HepG2 (cell line): ENCODE data around the gene CCDC57. TPM values are rescaled to one million over a fixed set of nuclear protein-coding genes. Genes with fewer than 3 reads are reported as not detected.

ENCODE experiments used
- CCDC6 ChIP-seq: sonication (generic); formaldehyde crosslinking; IDR thresholded peaks from 2 replicates; pipeline ENCODE4 v1.8.1; 2022; ENCODE audit warnings: mild to moderate bottlenecking, missing genetic modification reagents, moderate library complexity
- CSRNP1 ChIP-seq: sonication (generic); formaldehyde crosslinking; IDR thresholded peaks from 2 replicates; pipeline ENCODE4 v1.8.1; 2023; ENCODE audit warnings: mild to moderate bottlenecking, missing genetic modification reagents
- THAP9 ChIP-seq: sonication (generic); formaldehyde crosslinking; IDR thresholded peaks from 2 replicates; pipeline ENCODE4; 2020; ENCODE audit warnings: missing genetic modification reagents, mild to moderate bottlenecking, borderline replicate concordance
- ZNF142 ChIP-seq: sonication (generic); formaldehyde crosslinking; IDR thresholded peaks from 2 replicates; pipeline ENCODE4 v1.4.0; 2020; ENCODE audit warnings: missing genetic modification reagents
- ZNF512B ChIP-seq: sonication (generic); formaldehyde crosslinking; IDR thresholded peaks from 2 replicates; pipeline ENCODE4 v1.5.1; 2020; ENCODE audit warnings: missing genetic modification reagents, mild to moderate bottlenecking, borderline replicate concordance
- ZNF687 ChIP-seq: sonication (generic); formaldehyde crosslinking; IDR thresholded peaks from 2 replicates; pipeline ENCODE4 v1.5.1; 2020; ENCODE audit warnings: mild to moderate bottlenecking, missing genetic modification reagents, moderate library complexity
- ZSCAN22 ChIP-seq: sonication (generic); formaldehyde crosslinking; IDR thresholded peaks from 2 replicates; pipeline ENCODE4 v1.4.0; 2020; ENCODE audit warnings: mild to moderate bottlenecking, missing genetic modification reagents
- polyA plus RNA-seq, 8 experiments: library from polyadenylated mRNA; depleted of rRNA in 3 of 8; stranded (reverse) in 7 of 8; unstranded in 1 of 8; fragments of >200 nt; fragmentation: Illumina TruSeq in 4 of 8; extraction: Trizol in 4 of 8; gene quantifications; 2 replicates each; pipeline versions ENCODE4 v1.2.1 to v1.2.3, GENCODE V29; 2011 to 2016; ENCODE audit warnings: low read depth in 4 of 8, missing spikeins in 1 of 8, mixed read lengths in 1 of 8; ENCODE audit not compliant: insufficient read depth in 1 of 8
- total RNA-seq, 5 experiments: library from RNA; depleted of rRNA; stranded (reverse); fragments of >200 nt; fragmentation: Illumina TruSeq; extraction: Trizol; gene quantifications; 2 replicates each; pipeline ENCODE4 v1.2.3, GENCODE V29; 2016; ENCODE audit warnings: low read depth in 1 of 5

CCDC57 gene
- total and polyA plus RNA-seq, 2 of the 13 experiments (the other 11 are each of a cell fraction or from before 2014, with no cell fraction given), result 59.3 to 59.9 TPM

- TF ChIP-seq ZNF687, result peak; percentile 86
- 0 out of 2 replicates have a peak, but pooled peaks have one; percentile 4 for TF ChIP-seq THAP9
- TF ChIP-seq ZSCAN22 (CRISPR knock-in tag), result no peak
- no peak; the same call in 1 of the 2 replicates for TF ChIP-seq ZNF142 (CRISPR knock-in tag)
- peak; percentile 81 for TF ChIP-seq CCDC6 (CRISPR knock-in tag)
- TF ChIP-seq CSRNP1, result no peak
- no peak for TF ChIP-seq ZNF512B
Observed at GRCh38 chr17:82241183-82241925, 28.7 kb upstream of the CCDC57 start (continued).
